ENCODE results near the gene CRNKL1.

CRNKL1 gene

DNA sequence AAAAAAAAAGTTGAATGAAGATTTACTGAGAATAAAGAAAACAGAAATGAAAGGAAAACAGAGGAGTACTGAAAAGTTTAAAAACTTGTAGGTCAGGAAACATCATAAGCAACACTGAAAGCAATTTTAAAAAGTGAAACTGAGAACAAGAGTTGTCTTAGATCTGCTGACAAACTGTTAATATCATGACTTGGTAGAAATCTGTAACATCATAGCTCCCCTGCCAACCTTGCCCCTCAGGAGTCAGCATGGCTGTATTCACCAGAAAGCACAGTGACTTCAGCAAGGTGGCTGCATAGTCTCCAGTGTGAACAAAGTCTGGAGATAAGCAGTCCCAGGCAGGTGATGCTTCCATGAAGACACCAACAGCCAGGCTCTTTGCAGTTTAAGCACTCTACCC lies 29.8 kb downstream of the CRNKL1 start:
- H2AFZ ChIP-seq (ENCODE audit: low read length, unreplicated experiment) = no peak overlapping the region
- peaks cover 21% of the 10 kb centered on the region for H3K4me1 ChIP-seq (ENCODE audit: control insufficient read depth, insufficient read depth, low read length, unreplicated experiment)
- no peak overlapping the region for H3K4me3 ChIP-seq (ENCODE audit: low read depth, low read length)
- H3K27ac ChIP-seq (ENCODE audit: low read depth, low read length) = no peak overlapping the region
- H3K36me3 ChIP-seq (ENCODE audit: insufficient read depth, low read length) = peaks cover 7% of the 10 kb centered on the region; the same call in 1 of the 2 replicates
- H3K27me3 ChIP-seq (ENCODE audit: insufficient read depth, low read length) = no peaks in the 10 kb centered on the region
- peaks cover 94% of the 10 kb centered on the region for H3K79me2 ChIP-seq (ENCODE audit: control insufficient read depth, insufficient read depth, low read length, unreplicated experiment)

GRCh38 chr20:20021835-20022234 lies 30.4 kb downstream of the CRNKL1 start:
- Histone ChIP-seq H3K36me3 (ENCODE audit: insufficient read depth, low read length) (peaks cover 7% of the 10 kb centered on the region; the same call in 1 of the 2 replicates), H3K4me3 (ENCODE audit: low read depth, low read length) (no peak overlapping the region), H3K79me2 (ENCODE audit: control insufficient read depth, insufficient read depth, low read length, unreplicated experiment) (peaks cover 93% of the 10 kb centered on the region), H3K4me1 (ENCODE audit: control insufficient read depth, insufficient read depth, low read length, unreplicated experiment) (peaks cover 21% of the 10 kb centered on the region), H3K27ac (ENCODE audit: low read depth, low read length) (no peak overlapping the region), H2AFZ (ENCODE audit: low read length, unreplicated experiment) (no peak overlapping the region), H3K27me3 (ENCODE audit: insufficient read depth, low read length) (no peaks in the 10 kb centered on the region)

- Histone ChIP-seq H3K27ac (ENCODE audit: low read depth, low read length) (no peak overlapping the region), H3K27me3 (ENCODE audit: insufficient read depth, low read length) (no peaks in the 10 kb centered on the region), H3K4me3 (ENCODE audit: low read depth, low read length) (no peak overlapping the region), H3K4me1 (ENCODE audit: control insufficient read depth, insufficient read depth, low read length, unreplicated experiment) (peaks cover 21% of the 10 kb centered on the region), H3K36me3 (ENCODE audit: insufficient read depth, low read length) (peaks cover 5% of the 10 kb centered on the region; the same call in 1 of the 2 replicates), H3K79me2 (ENCODE audit: control insufficient read depth, insufficient read depth, low read length, unreplicated experiment) (peaks cover 87% of the 10 kb centered on the region), H2AFZ (ENCODE audit: low read length, unreplicated experiment) (no peak overlapping the region)
Observed at GRCh38 chr20:20020908-20021307, 31.4 kb downstream of the CRNKL1 start.

- H2AFZ ChIP-seq (ENCODE audit: low read length, unreplicated experiment) = no peak overlapping the region
- H3K4me3 ChIP-seq (ENCODE audit: low read depth, low read length) = peak overlapping the region; percentile 96
- H3K4me1 ChIP-seq (ENCODE audit: control insufficient read depth, insufficient read depth, low read length, unreplicated experiment) = peaks cover 21% of the 10 kb centered on the region
- no peaks in the 10 kb centered on the region for H3K27me3 ChIP-seq (ENCODE audit: insufficient read depth, low read length)
- H3K79me2 ChIP-seq (ENCODE audit: control insufficient read depth, insufficient read depth, low read length, unreplicated experiment) = peaks cover 70% of the 10 kb centered on the region
- H3K36me3 ChIP-seq (ENCODE audit: insufficient read depth, low read length) = peaks cover 5% of the 10 kb centered on the region; the same call in 1 of the 2 replicates
- H3K27ac ChIP-seq (ENCODE audit: low read depth, low read length) = no peak overlapping the region
Observed at GRCh38 chr20:20019123-20019522, 33.1 kb downstream of the CRNKL1 start.

GRCh38 chr20:20018366-20018765 lies 33.9 kb downstream of the CRNKL1 start:
- peaks cover 62% of the 10 kb centered on the region for H3K79me2 ChIP-seq (ENCODE audit: control insufficient read depth, insufficient read depth, low read length, unreplicated experiment)
- no peaks in the 10 kb centered on the region for H3K27me3 ChIP-seq (ENCODE audit: insufficient read depth, low read length)
- peak overlapping the region; percentile 96 for H3K4me3 ChIP-seq (ENCODE audit: low read depth, low read length)
- H3K36me3 ChIP-seq (ENCODE audit: insufficient read depth, low read length) = 0 out of 2 replicates have a peak, but pooled peaks cover 2% of the 10 kb centered on the region
- H3K27ac ChIP-seq (ENCODE audit: low read depth, low read length) = no peak overlapping the region
- peaks cover 21% of the 10 kb centered on the region for H3K4me1 ChIP-seq (ENCODE audit: control insufficient read depth, insufficient read depth, low read length, unreplicated experiment)
- no peak overlapping the region for H2AFZ ChIP-seq (ENCODE audit: low read length, unreplicated experiment)

DNA sequence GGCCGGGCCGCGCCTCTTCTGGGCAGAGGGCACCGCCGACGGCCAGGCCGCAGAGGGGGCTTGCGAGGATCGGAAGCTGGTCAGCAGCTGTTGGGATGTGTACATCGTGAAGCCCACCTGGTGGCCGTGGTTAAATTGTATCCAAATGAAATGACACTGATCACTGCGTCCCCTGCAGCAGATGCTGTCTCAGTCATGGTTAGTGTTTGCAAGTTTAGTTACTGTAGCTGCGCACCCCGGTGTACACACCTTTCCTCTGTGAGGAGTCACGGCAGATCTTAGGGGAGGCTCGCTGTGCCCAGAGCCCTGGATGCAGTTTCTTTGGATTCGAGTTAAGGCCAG lies 34.5 kb downstream of the CRNKL1 start:
- no peaks in the 10 kb centered on the region for H3K36me3 ChIP-seq (ENCODE audit: insufficient read depth, low read length)
- H2AFZ ChIP-seq (ENCODE audit: low read length, unreplicated experiment) = peak overlapping the region; percentile 67
- H3K4me1 ChIP-seq (ENCODE audit: control insufficient read depth, insufficient read depth, low read length, unreplicated experiment) = peaks cover 21% of the 10 kb centered on the region
- peak overlapping the region; percentile 96 for H3K4me3 ChIP-seq (ENCODE audit: low read depth, low read length)
- peaks cover 57% of the 10 kb centered on the region for H3K79me2 ChIP-seq (ENCODE audit: control insufficient read depth, insufficient read depth, low read length, unreplicated experiment)
- no peaks in the 10 kb centered on the region for H3K27me3 ChIP-seq (ENCODE audit: insufficient read depth, low read length)
- H3K27ac ChIP-seq (ENCODE audit: low read depth, low read length) = no peak overlapping the region; the same call in 1 of the 2 replicates

DNA sequence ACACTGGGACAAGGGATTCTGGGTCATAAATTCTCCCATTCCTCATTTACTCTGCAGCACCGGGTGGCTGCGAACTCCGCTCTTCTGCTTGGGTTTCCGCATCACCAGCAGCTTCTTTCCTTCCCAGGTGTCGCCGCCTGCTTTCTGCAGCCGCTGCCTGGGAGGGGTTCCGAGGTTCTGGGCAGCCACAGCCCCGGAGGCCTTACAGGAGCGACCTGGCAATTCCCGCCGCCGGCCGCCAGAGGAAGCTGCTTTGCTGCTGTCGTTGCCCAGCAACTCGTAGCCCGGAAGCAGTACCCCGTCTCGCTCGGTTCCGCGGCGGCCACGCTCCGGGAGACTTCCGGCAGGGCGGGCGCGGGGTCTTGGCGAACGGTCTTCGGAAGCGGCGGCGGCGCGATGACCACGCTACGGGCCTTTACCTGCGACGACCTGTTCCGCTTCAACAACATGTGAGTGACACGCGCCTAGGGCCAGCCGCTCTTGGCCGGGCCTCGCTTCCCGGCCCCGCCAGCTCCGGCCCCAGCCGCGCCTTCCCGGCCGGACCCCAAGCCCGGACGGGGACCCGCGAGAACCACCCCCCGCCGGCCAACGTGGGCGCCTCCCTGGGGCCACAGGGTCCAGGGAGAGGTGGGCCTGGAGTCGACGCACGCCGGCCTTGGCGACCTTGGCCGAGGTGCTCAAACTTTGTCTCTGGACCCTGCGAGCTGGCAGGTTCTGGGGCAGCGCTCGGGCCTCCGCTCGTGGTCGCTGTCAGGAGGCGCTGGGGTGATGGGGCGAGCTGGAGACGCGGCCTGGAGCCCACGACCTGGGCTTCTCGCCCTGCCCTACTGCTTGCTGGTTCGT lies 35.0 kb downstream of the CRNKL1 start, which contains the start of gene NAA20:
Gene NAA20 (plus strand): TSS at position 362 of the 843 bp plus-strand sequence. CDS start 35 bp downstream, at position 397.
- H3K36me3 ChIP-seq (ENCODE audit: insufficient read depth, low read length) = no peaks in the 10 kb centered on the region
- no peaks in the 10 kb centered on the region for H3K27me3 ChIP-seq (ENCODE audit: insufficient read depth, low read length)
- H3K4me3 ChIP-seq (ENCODE audit: low read depth, low read length) = peak within 1 kb of the TSS; percentile 96
- H3K79me2 ChIP-seq (ENCODE audit: control insufficient read depth, insufficient read depth, low read length, unreplicated experiment) = peaks cover 51% of the 10 kb centered on the region
- peak within 1 kb of the TSS; percentile 38; the same call in 1 of the 2 replicates for H3K27ac ChIP-seq (ENCODE audit: low read depth, low read length)
- H3K4me1 ChIP-seq (ENCODE audit: control insufficient read depth, insufficient read depth, low read length, unreplicated experiment) = peaks cover 21% of the 10 kb centered on the region
- peak within 1 kb of the TSS; percentile 67 for H2AFZ ChIP-seq (ENCODE audit: low read length, unreplicated experiment)

- Histone ChIP-seq H3K4me1 (ENCODE audit: control insufficient read depth, insufficient read depth, low read length, unreplicated experiment) (peaks cover 23% of the 10 kb centered on the region), H3K4me3 (ENCODE audit: low read depth, low read length) (no peak overlapping the region), H3K27ac (ENCODE audit: low read depth, low read length) (no peak overlapping the region), H3K79me2 (ENCODE audit: control insufficient read depth, insufficient read depth, low read length, unreplicated experiment) (peaks cover 26% of the 10 kb centered on the region), H3K36me3 (ENCODE audit: insufficient read depth, low read length) (no peaks in the 10 kb centered on the region), H3K27me3 (ENCODE audit: insufficient read depth, low read length) (no peaks in the 10 kb centered on the region), H2AFZ (ENCODE audit: low read length, unreplicated experiment) (no peak overlapping the region)
Observed at GRCh38 chr20:20014659-20015058, 37.6 kb downstream of the CRNKL1 start.

DNA sequence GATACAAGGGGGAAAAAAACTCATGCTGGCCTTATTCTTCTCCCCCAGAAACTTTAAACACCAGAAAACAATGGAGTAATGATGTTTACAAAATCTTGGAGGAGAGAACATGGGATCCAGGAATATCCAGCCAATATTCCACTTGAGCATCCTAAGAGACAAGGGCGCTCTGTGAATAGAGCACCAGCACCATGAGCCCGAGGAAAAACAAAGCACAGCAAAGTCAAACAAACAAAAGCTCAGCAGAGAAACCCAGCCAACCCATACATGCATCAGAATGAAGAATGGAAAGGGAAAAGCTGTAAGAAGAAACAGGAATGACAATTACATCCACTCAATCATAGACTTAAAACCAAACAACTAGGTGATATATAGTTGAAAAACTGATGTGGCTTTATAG lies 39.7 kb downstream of the CRNKL1 start:
- H3K36me3 ChIP-seq (ENCODE audit: insufficient read depth, low read length) = no peaks in the 10 kb centered on the region
- H3K27ac ChIP-seq (ENCODE audit: low read depth, low read length) = no peak overlapping the region
- H3K4me1 ChIP-seq (ENCODE audit: control insufficient read depth, insufficient read depth, low read length, unreplicated experiment) = peaks cover 9% of the 10 kb centered on the region
- H3K4me3 ChIP-seq (ENCODE audit: low read depth, low read length) = no peak overlapping the region
- peaks cover 4% of the 10 kb centered on the region for H3K79me2 ChIP-seq (ENCODE audit: control insufficient read depth, insufficient read depth, low read length, unreplicated experiment)
- H3K27me3 ChIP-seq (ENCODE audit: insufficient read depth, low read length) = no peaks in the 10 kb centered on the region
- no peak overlapping the region for H2AFZ ChIP-seq (ENCODE audit: low read length, unreplicated experiment)

GRCh38 chr20:20010639-20011500 lies 41.4 kb downstream of the CRNKL1 start:
- H3K27ac ChIP-seq (ENCODE audit: low read depth, low read length) = peak overlapping the region; percentile 18
- H3K4me1 ChIP-seq (ENCODE audit: control insufficient read depth, insufficient read depth, low read length, unreplicated experiment) = peaks cover 9% of the 10 kb centered on the region

More at GRCh38 chr20:20010639-20011500, 41.4 kb downstream of the CRNKL1 start:
- peak overlapping the region; percentile 16 for H2AFZ ChIP-seq (ENCODE audit: low read length, unreplicated experiment)
- H3K27me3 ChIP-seq (ENCODE audit: insufficient read depth, low read length) = no peaks in the 10 kb centered on the region
- H3K4me3 ChIP-seq (ENCODE audit: low read depth, low read length) = peak overlapping the region; percentile 8; the same call in 1 of the 2 replicates
- H3K79me2 ChIP-seq (ENCODE audit: control insufficient read depth, insufficient read depth, low read length, unreplicated experiment) = no peaks in the 10 kb centered on the region
- H3K36me3 ChIP-seq (ENCODE audit: insufficient read depth, low read length) = no peaks in the 10 kb centered on the region

Measured in ACC112 (cell line).